Measurements from ENCODE around the gene TRMT10B.

DNA sequence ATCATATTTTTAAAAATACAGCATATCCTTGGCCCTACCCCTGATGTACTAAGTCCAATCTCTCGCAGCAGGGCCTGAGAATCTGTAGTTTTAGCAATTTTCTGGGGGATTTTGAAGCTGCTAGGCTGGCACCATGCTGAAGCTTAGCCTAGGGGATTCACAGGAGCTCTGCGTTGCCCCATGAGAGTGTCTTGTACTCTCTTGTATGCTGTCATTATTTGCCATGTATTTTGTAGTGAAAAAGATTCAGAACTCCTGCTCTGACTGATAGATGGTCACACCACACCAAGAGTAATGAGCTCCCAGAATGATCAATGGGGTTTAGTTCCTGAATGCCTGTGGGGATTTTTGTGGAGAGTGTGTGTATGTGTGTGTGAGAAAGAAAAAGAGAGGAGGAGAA, 20.7 kb upstream of the TRMT10B start:
- TF ChIP-seq, protein P1, sequence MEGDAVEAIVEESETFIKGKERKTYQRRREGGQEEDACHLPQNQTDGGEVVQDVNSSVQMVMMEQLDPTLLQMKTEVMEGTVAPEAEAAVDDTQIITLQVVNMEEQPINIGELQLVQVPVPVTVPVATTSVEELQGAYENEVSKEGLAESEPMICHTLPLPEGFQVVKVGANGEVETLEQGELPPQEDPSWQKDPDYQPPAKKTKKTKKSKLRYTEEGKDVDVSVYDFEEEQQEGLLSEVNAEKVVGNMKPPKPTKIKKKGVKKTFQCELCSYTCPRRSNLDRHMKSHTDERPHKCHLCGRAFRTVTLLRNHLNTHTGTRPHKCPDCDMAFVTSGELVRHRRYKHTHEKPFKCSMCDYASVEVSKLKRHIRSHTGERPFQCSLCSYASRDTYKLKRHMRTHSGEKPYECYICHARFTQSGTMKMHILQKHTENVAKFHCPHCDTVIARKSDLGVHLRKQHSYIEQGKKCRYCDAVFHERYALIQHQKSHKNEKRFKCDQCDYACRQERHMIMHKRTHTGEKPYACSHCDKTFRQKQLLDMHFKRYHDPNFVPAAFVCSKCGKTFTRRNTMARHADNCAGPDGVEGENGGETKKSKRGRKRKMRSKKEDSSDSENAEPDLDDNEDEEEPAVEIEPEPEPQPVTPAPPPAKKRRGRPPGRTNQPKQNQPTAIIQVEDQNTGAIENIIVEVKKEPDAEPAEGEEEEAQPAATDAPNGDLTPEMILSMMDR (conservative IDR thresholded peaks at IDR 0.05 in 1 of 2, IDR thresholded peaks at IDR 0.05 in 1 of 2; ENCODE audit: low read depth in 1 of 2, low read length in 2 of 2): no peak
- TF ChIP-seq EZH2 (IDR thresholded peaks at IDR 0.05; ENCODE audit: low read length, missing control alignments): no peak

Data from fibroblast of lung (primary cell).